ENCODE measurements around the gene PTGIR.

The PTGIR gene

DNA sequence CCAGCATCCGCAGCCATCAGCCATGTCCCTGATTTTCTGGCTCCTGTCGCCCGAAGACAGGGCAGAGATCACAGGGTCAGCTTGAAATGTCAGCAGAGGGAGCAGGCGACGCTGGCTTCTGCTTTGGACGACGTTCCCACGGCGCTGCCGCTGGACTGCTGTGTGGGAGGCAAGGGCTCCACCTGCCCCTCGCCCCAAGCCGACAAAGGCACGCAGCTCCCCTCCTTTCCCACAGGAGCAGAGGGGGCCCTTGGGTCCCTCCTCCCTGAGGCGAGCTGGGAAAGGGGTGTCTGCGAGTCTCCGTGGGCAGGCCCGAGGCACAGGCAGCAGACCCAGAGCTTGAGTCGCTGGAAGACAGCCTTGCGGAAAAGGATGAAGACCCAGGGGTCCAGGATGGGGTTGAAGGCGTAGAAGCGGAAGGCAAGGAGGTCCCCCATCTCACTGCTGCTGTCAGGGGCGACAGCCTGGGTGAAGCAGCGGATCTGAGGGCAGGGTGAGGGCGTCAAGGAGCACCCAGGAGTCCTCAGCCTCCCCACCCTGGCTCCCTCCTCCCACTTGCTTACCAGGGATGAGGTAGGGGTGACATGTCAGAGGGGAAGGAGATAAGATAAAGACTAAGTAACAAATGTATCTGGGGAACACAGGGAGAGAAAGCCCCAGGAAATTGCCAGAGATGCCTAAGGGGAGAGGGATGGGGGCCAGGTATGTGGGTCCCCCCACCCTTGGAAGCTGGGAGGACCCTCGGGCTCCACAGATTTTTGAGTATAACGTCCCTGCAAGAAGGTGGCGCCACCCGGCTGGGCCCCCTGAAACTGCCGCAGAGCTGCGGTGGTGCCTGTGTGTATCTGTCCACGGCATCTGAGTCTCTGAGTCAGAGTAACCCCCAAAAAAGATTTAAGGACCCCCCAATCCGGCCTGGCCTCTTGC is 3.4 kb downstream of the PTGIR start:
- Mint-ChIP-seq H3K9me3 (no peaks in the 10 kb centered on the region), H3K36me3 (ENCODE audit: low read depth) (no peaks in the 10 kb centered on the region), H3K4me3 (peak overlapping the region; percentile 10 to 70 (median 53)), H3K27ac (peak overlapping the region; percentile 22 to 87 (median 81)), H3K4me1 (peaks cover 52% of the 10 kb centered on the region), H3K27me3 (ENCODE audit: low read depth) (no peaks in the 10 kb centered on the region)
- TF ChIP-seq, protein P1, sequence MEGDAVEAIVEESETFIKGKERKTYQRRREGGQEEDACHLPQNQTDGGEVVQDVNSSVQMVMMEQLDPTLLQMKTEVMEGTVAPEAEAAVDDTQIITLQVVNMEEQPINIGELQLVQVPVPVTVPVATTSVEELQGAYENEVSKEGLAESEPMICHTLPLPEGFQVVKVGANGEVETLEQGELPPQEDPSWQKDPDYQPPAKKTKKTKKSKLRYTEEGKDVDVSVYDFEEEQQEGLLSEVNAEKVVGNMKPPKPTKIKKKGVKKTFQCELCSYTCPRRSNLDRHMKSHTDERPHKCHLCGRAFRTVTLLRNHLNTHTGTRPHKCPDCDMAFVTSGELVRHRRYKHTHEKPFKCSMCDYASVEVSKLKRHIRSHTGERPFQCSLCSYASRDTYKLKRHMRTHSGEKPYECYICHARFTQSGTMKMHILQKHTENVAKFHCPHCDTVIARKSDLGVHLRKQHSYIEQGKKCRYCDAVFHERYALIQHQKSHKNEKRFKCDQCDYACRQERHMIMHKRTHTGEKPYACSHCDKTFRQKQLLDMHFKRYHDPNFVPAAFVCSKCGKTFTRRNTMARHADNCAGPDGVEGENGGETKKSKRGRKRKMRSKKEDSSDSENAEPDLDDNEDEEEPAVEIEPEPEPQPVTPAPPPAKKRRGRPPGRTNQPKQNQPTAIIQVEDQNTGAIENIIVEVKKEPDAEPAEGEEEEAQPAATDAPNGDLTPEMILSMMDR (IDR thresholded peaks at IDR 0.05; ENCODE audit: unreplicated experiment in 3 of 3) = no peak

DNA sequence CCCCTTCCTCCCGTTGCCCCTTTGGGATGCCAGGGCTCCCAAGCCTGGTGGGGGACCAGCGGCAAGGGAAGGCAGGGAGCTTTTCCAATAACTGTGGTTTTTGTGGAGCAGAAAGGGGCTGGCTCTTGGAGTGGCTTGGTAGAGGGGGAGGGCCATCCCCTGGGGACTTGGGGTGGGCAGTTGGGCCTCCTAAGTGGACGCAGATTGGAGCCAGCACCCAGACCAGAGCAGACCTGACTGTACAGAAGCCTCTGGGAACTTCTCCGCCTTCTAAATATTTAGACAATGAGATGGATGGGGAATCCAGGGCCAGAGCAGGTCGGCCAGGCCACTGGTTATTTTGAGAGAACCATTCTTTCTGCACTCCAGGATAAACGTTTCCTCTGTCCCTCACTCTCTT is 4.2 kb downstream of the PTGIR start:
- H3K27ac Mint-ChIP-seq = peak overlapping the region; percentile 22 to 87 (median 81)
- H3K9me3 Mint-ChIP-seq = no peaks in the 10 kb centered on the region
- H3K4me3 Mint-ChIP-seq = peak overlapping the region in 1 of 3 experiments; percentile 59
- H3K4me1 Mint-ChIP-seq = peaks cover 52% of the 10 kb centered on the region
- H3K36me3 Mint-ChIP-seq (ENCODE audit: low read depth) = no peaks in the 10 kb centered on the region
- TF ChIP-seq, protein P1 (IDR thresholded peaks at IDR 0.05; ENCODE audit: unreplicated experiment in 3 of 3) = no peak
- H3K27me3 Mint-ChIP-seq (ENCODE audit: low read depth) = peaks cover 4% of the 10 kb centered on the region

DNA sequence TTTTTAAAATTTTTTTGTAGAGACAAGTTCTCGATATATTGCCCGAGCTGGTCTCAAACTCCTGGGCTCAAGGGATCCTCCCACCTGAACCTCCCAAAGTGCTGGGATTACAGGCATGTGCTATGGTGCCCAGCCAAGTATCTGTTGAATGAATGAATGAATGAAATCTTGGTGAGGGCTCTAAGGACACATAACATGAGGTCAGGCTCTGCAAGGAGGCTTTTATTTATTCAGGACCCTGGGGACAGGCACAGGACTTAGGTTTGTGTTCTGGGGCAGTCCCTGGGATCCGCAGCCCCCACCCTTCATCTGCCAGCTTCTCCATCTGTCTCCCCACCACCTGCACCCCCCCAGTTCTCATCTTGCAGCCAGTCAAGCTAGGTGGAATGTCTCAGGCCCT is 4.6 kb downstream of the PTGIR start:
- H3K36me3 Mint-ChIP-seq (ENCODE audit: low read depth) = no peaks in the 10 kb centered on the region
- H3K4me3 Mint-ChIP-seq = peak overlapping the region in 1 of 3 experiments; percentile 59
- H3K27me3 Mint-ChIP-seq (ENCODE audit: low read depth) = peaks cover 4% of the 10 kb centered on the region
- TF ChIP-seq, protein P1 (IDR thresholded peaks at IDR 0.05; ENCODE audit: unreplicated experiment in 3 of 3) = no peak
- peaks cover 48% of the 10 kb centered on the region for H3K4me1 Mint-ChIP-seq
- H3K27ac Mint-ChIP-seq = peak overlapping the region in 2 of 3 experiments; percentile 81 to 87
- H3K9me3 Mint-ChIP-seq = no peaks in the 10 kb centered on the region

DNA sequence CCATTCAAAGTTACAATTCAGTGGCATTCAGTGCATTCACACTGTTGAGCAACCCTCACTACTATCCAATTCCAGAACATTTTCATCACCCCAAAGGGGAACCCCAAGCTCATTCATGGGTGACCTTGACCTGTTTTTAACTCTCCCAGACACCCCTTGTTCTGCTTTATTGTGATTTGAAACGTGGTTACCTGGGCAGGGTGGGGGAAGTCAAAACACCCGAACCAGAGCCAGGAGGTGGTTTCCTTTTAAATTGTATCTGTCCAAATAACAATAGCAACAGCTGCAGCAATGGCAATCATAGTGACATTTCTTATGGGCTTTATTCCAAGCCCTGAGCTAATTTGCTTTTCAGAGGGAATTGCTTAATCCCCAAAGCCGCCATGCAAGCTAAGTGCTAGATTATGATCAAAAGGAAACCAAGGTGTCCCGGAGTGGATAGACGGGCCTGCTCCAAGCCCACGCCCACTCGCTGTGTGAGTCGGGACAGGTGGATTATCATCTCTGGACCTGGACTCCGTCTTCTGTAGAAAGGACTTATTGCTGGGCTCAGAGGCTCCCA is 6.1 kb downstream of the PTGIR start:
- Mint-ChIP-seq H3K36me3 (ENCODE audit: low read depth) (no peaks in the 10 kb centered on the region), H3K9me3 (no peaks in the 10 kb centered on the region), H3K27me3 (ENCODE audit: low read depth) (peaks cover 4% of the 10 kb centered on the region), H3K27ac (peak overlapping the region in 1 of 3 experiments; percentile 61), H3K4me3 (no peak overlapping the region), H3K4me1 (peaks cover 42% of the 10 kb centered on the region)
- TF ChIP-seq, protein P1 (IDR thresholded peaks at IDR 0.05; ENCODE audit: unreplicated experiment in 3 of 3) = no peak

DNA sequence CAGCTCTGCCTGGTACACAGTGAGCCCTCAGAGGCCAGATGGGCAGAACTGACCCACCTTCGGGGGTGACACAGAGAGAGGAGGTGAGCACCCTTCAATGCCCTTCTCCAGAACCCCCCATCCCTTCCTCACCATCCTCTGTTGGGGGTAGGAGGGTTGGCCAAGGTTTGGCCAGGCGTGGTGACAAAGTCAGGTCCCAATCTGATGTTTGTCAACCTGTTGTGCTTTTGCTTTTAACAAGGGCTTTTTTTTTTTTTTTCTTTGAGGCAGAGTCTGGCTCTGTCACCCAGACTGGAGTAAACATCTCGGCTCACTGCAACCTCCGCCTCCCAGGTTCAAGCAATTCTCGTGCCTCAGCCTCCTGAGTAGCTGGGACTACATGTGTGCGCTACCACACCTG is 7.3 kb downstream of the PTGIR start:
- Mint-ChIP-seq H3K9me3 (no peaks in the 10 kb centered on the region), H3K36me3 (ENCODE audit: low read depth) (no peaks in the 10 kb centered on the region), H3K27ac (no peak overlapping the region), H3K4me3 (no peak overlapping the region), H3K27me3 (ENCODE audit: low read depth) (peaks cover 4% of the 10 kb centered on the region), H3K4me1 (peaks cover 42% of the 10 kb centered on the region)
- TF ChIP-seq, protein P1 (IDR thresholded peaks at IDR 0.05; ENCODE audit: unreplicated experiment in 3 of 3) = no peak
